Right lobe of liver (tissue), 6 donors: ENCODE results near the gene SVIL. TPM values are rescaled to one million over a fixed set of nuclear protein-coding genes. Genes with fewer than 3 reads are reported as not detected.
A peak's percentile ranks its signal among the peaks of the same experiment; 100 is the strongest.
"Not testable (repeated sequence)": the region's sequence is repeated elsewhere in the genome, so short reads cannot be mapped to it uniquely, and the experiment has no call there.

ENCODE experiments used
- ATAC-seq, 4 donors: fragments of 200-7000 bp; cut with Tn5 transposase; one replicate each; pipeline ENCODE4 v1.9.1; 2020; ENCODE audit warnings: mild to moderate bottlenecking in 4 of 4, moderate library complexity in 4 of 4
- DNase-seq, 3 donors: peaks; one replicate each; pipeline ENCODE4 v3.0.0-alpha.2; 2020
- H3K27ac ChIP-seq, 3 donors: fragments of 200-600 bp; one replicate each; pipeline ENCODE4 v1.8.0; 2022
- H3K27me3 ChIP-seq, 2 donors: fragments of 200-600 bp; one replicate each; pipeline ENCODE4 v1.8.0; 2022
- H3K36me3 ChIP-seq, 4 donors: fragments of 200-600 bp; sonication (generic) in 1 of 4; one replicate each; pipeline versions ENCODE4 v1.5.1 to v1.8.0; 2017 to 2022; ENCODE audit warnings: control low read depth in 1 of 4
- H3K4me1 ChIP-seq, 4 donors: fragments of 200-600 bp; sonication (generic) in 1 of 4; one replicate each; pipeline versions ENCODE4 v1.5.1 to v1.8.0; 2017 to 2022; ENCODE audit warnings: control low read depth in 1 of 4
- H3K4me3 ChIP-seq, 3 donors: fragments of 200-600 bp; one replicate each; pipeline ENCODE4 v1.8.0; 2022
- H3K9me3 ChIP-seq, 4 donors: fragments of 200-600 bp; sonication (generic) in 1 of 4; one replicate each; pipeline versions ENCODE4 v1.5.1 to v1.8.0; 2017 to 2022; ENCODE audit warnings: control low read depth in 1 of 4
- POLR2A ChIP-seq: fragments of 450-650 bp; IDR thresholded peaks from one replicate; pipeline ENCODE4 v1.6.1; 2017; ENCODE audit warnings: antibody characterized with exemption, mild to moderate bottlenecking
- WGBS: methylation state at CpG from one replicate; pipeline ENCODE4 v1.1.6; 2018; ENCODE audit warnings: low coverage, low lambda C conversion rate; ENCODE audit not compliant: insufficient coverage; ENCODE audit errors: missing lambda C conversion rate; 5-methylcytosine and 5-hydroxymethylcytosine counted together
- intact Hi-C, 2 donors: fragments of 100-400 bp; cut with DNase I; formaldehyde crosslinking; loops; one replicate each; pipeline versions ENCODE4 v1.11.2 to v1.14.1; 2022
- total RNA-seq, 6 experiments: library from RNA; depleted of rRNA in 2 of 6; stranded (reverse); fragments of >200 nt in 2 of 6; fragmentation: NEBNext Ultra II Directional in 3 of 6; extraction: Animal tissue kit (Norgen Biotek cat#: 25700) in 3 of 6; gene quantifications; one replicate each; pipeline versions ENCODE4 v1.1.0 to v1.2.4, GENCODE V29; 2016 to 2023
- TF ChIP-seq, protein P1 (sequence below), 4 donors: fragments of 200-600 bp in 3 of 4; fragments of 450-650 bp in 1 of 4; IDR thresholded peaks; one replicate each; pipeline versions ENCODE4 v1.5.1 to v1.8.0; 2016 to 2022; ENCODE audit warnings: antibody characterized with exemption in 4 of 4, mild to moderate bottlenecking in 2 of 4
- donor health status: DM: no; HTN: yes; CAD: no.
- donor health status: DM: no; HTN: no; CAD: no.
- donor health status: DM: no; HTN: no; CAD: no.
- donor health status: DM: no; HTN: yes; CAD: no.
- donor health status: DM: no; HTN: yes; CAD: no.

The SVIL gene
- total RNA-seq, 6 experiments from 2014 or later: 12.3 to 15.1 (median 13.6) TPM

DNA sequence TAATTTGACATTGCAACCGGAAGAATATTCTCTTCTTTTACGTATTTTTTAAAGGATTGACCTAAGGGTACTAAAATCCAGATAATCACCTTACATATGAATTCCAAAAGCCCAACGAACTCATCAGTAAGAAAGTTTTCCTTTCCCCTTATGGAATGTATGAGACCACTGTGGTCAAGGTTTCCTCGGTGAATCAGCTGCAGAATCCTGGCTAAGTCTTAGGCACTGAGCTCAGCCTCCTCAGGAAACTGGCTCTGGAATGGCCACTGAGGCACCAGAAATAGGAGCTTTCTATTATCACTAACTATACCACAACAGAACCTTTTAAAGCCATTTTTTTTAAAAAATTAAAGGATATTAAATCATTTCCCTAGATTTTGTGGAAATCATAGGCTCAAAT is 21.0 kb downstream of the SVIL start:
- Histone ChIP-seq H3K9me3 (no peaks in the 10 kb centered on the region), H3K27ac (no peak overlapping the region), H3K27me3 (no peaks in the 10 kb centered on the region), H3K36me3 (no peaks in the 10 kb centered on the region), H3K4me3 (no peak overlapping the region), H3K4me1 (peaks cover 0 to 7% (median 0%) of the 10 kb centered on the region in 4 donors)
- intact Hi-C loops: no loop called here
- TF ChIP-seq POLR2A: no peak
- DNase-seq (no peak), ATAC-seq (no peak)
- WGBS: 96% methylated on average over 4 of the region's 4 CpGs

DNA sequence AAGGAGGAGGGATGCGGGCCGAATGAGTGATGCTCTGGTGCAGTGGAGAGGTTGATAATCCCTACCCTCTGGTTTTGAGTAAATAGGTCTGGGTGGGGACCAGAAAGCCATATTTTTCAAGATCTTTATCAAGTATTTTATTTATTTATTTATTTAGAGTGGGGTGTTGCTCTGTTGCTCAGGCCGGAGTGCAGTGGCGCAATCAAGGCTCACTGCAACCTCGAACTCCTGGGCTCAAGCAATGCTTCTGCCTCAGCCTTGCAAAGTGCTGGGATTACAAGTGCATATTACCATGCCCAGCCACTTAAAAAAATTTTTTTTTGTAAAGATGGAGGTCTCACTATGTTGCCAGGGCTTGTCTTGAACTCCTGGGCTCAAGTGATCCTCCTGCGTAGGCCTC is 21.6 kb downstream of the SVIL start:
- DNase-seq (peak in 1 of 3 donors; percentile 18), ATAC-seq (no peak)
- Histone ChIP-seq H3K4me3 (no peak overlapping the region), H3K27me3 (no peaks in the 10 kb centered on the region), H3K36me3 (no peaks in the 10 kb centered on the region), H3K27ac (no peak overlapping the region), H3K9me3 (no peaks in the 10 kb centered on the region), H3K4me1 (peaks cover 0 to 1% (median 0%) of the 10 kb centered on the region in 4 donors)
- intact Hi-C loops: no loop called here
- WGBS: 94% methylated on average over 6 of the region's 6 CpGs
- TF ChIP-seq, protein P1, sequence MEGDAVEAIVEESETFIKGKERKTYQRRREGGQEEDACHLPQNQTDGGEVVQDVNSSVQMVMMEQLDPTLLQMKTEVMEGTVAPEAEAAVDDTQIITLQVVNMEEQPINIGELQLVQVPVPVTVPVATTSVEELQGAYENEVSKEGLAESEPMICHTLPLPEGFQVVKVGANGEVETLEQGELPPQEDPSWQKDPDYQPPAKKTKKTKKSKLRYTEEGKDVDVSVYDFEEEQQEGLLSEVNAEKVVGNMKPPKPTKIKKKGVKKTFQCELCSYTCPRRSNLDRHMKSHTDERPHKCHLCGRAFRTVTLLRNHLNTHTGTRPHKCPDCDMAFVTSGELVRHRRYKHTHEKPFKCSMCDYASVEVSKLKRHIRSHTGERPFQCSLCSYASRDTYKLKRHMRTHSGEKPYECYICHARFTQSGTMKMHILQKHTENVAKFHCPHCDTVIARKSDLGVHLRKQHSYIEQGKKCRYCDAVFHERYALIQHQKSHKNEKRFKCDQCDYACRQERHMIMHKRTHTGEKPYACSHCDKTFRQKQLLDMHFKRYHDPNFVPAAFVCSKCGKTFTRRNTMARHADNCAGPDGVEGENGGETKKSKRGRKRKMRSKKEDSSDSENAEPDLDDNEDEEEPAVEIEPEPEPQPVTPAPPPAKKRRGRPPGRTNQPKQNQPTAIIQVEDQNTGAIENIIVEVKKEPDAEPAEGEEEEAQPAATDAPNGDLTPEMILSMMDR (IDR thresholded peaks at IDR 0.05): no peak
- no peak for TF ChIP-seq POLR2A

DNA sequence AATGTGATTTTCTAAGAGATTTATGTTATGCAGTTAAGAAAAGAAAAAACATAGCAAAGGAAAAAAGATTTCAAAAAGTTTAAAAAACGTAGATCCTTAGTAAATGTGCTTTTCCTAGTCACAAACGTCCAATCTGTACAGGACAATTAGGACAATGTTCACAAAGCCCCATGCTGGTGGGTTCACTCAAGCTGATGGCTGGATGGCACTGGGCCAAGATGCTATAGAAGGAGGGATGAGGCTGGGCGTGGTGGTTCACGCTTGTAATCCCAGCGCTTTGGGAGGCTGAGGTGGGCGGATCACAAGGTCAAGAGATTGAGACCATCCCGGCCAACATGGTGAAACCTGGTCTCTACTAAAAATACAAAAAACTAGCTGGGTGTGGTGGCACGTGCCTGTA is 22.1 kb downstream of the SVIL start:
- DNase-seq: no peak
- ATAC-seq: no peak
- 70% methylated on average over 2 of the region's 8 CpGs for WGBS
- intact Hi-C loops: no loop called here
- TF ChIP-seq POLR2A: no peak
- TF ChIP-seq, protein P1 (IDR thresholded peaks at IDR 0.05): no peak
- no peaks in the 10 kb centered on the region for H3K9me3 ChIP-seq
- H3K4me3 ChIP-seq: no peak overlapping the region
- H3K27me3 ChIP-seq: no peaks in the 10 kb centered on the region
- no peaks in the 10 kb centered on the region for H3K36me3 ChIP-seq
- no peak overlapping the region for H3K27ac ChIP-seq
- no peaks in the 10 kb centered on the region for H3K4me1 ChIP-seq

DNA sequence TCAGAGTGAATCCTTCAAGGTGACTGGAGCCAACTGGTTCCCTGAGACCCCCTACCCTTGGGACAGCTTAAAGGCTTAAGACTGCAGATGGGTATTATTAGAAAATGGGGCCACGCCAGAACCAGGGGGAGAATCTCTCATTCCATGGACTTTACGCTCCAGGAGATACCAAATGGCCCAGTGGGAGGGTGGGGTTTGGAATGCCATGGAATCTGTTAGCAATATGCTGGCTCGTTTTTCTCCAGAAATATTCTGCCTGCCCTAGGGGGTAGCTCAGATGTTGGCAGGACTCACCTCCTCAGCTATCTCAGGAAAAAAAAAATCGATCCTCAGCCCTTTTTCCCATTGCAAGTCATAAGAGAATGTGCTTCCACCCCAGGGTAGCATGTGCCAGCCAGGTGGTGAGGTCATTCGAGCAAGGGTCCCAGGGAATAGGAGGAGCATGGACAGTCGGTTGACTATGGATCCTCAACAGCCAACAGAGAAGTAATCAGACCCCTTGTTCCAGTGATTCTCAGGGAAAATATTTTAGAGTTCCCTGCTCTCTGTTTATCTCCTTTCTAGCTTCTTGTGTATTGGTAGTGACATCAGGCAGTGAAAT is 22.9 kb downstream of the SVIL start:
- no peaks in the 10 kb centered on the region for H3K27me3 ChIP-seq
- no peaks in the 10 kb centered on the region for H3K9me3 ChIP-seq
- no peak for TF ChIP-seq POLR2A
- TF ChIP-seq, protein P1 (IDR thresholded peaks at IDR 0.05): no peak
- H3K36me3 ChIP-seq: no peaks in the 10 kb centered on the region
- no peak for ATAC-seq
- intact Hi-C loops: no loop called here
- no peaks in the 10 kb centered on the region for H3K4me1 ChIP-seq
- no peak for DNase-seq
- H3K4me3 ChIP-seq: no peak overlapping the region
- no peak overlapping the region for H3K27ac ChIP-seq
- whole genome bisulfite sequencing: 87% methylated on average over 5 of the region's 6 CpGs

DNA sequence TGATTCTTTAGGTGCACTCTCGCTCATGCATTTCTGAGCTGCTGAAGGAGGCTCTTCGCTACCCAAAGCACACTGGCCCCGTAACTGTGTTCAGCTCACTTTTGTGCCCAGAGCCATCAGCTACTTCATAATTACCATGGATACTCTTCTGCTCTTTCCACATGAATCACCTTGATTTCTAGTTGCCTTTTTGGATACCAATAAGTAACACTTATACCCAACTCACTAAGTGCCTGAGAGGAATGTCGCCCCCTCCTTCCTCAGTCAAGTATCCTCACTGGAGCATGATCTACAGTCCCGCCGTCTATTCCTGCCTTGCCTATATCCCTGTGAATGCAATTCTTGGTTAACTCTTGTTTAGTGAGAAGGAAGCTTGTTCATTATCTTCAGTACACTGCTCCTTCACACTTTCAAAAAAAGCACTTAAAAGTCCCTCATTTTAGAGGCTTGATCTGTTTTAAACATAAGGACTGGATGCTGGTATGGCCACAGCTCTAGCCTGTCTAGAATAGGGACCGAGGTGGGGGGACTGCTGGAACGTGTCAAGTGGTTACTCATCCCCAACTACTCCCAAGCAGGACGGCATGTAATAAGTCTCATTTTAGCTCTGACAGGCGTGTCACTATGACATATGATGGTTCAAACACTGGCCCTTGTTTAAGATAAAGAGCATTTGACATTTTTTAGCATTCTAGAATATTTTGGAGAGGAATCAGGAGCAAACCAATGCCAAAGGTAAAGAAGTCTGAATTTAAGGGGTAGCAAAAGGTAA is 23.7 kb downstream of the SVIL start:
- Histone ChIP-seq H3K27me3 (no peaks in the 10 kb centered on the region), H3K4me1 (no peaks in the 10 kb centered on the region), H3K36me3 (no peaks in the 10 kb centered on the region), H3K4me3 (no peak overlapping the region), H3K9me3 (no peaks in the 10 kb centered on the region), H3K27ac (no peak overlapping the region)
- intact Hi-C loops: no loop called here
- no peak for ATAC-seq
- DNase-seq: no peak
- TF ChIP-seq POLR2A: no peak
- TF ChIP-seq, protein P1 (IDR thresholded peaks at IDR 0.05): no peak
- WGBS: 87% methylated on average over 9 of the region's 10 CpGs

DNA sequence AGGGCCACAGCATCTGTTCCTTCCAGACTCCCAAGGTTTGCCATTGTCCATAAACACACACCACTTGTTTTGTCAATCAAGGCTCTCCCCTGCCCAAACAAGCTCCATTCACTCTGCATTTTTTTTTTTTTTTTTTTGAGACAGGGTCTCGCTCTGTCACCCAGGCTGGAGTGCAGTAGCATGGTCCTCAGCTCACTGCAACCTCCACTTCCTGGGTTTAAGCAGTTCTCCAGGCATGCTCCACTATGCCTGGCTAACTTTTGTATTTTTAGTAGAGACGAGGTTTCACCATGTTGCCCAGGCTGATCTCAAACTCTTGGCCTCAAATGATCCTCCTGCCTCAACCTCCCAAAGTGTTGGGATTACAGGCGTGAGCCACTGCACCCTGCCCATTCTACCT is 24.4 kb downstream of the SVIL start:
- H3K36me3 ChIP-seq, DNase-seq, ATAC-seq, H3K27me3 ChIP-seq, H3K4me3 ChIP-seq, H3K4me1 ChIP-seq, H3K9me3 ChIP-seq, intact Hi-C loops, H3K27ac ChIP-seq: not testable (repeated sequence)
- 80% methylated on average over 2 of the region's 3 CpGs for WGBS
